IMR-90 (cell line): Measurements from ENCODE around the gene ROPN1B. TPM values are rescaled to one million over a fixed set of nuclear protein-coding genes. Genes with fewer than 3 reads are reported as not detected.

Experiments
- ATAC-seq: fragments of 200-7000 bp; cut with Tn5 transposase; 2 replicates; pipeline ENCODE4 v1.9.1; 2020; ENCODE audit warnings: low read depth, mild to moderate bottlenecking, moderate library complexity
- BruUV-seq: library from RNA; stranded (reverse); fragments of 400-500 nt; replicated peaks from 2 replicates; lab custom pipeline; 2021; lab: Mats Ljungman, UMichigan
- CTCF ChIA-PET: fragments of 300-600 bp; formaldehyde crosslinking; extraction: SDS; loops from one replicate; lab custom pipeline; 2021; ENCODE audit warnings: antibody characterized with exemption; lab: Yijun Ruan, JAX
- POLR2A ChIA-PET: fragments of 300-600 bp; sonication (Branson Sonifier 250); formaldehyde crosslinking; loops from one replicate; lab custom pipeline; 2022; ENCODE audit warnings: antibody characterized with exemption; ENCODE audit not compliant: unreplicated experiment; lab: Charles Lee
- DNase-seq: peaks from one replicate; pipeline ENCODE4 v3.0.0; 2013
- H2AFZ ChIP-seq: replicated peaks from 2 replicates; pipeline ENCODE3; 2013; ENCODE audit warnings: low read length, mild to moderate bottlenecking; ENCODE audit not compliant: poor library complexity
- H2AK5ac ChIP-seq: 2 replicates; pipeline ENCODE4 v1.6.1; 2013; ENCODE audit warnings: low read depth, low read length, inconsistent platforms
- H2AK9ac ChIP-seq: replicated peaks from 2 replicates; pipeline ENCODE3; 2013; ENCODE audit warnings: mild to moderate bottlenecking, low read depth, low read length, moderate library complexity; ENCODE audit not compliant: poor library complexity
- H2BK120ac ChIP-seq: 2 replicates; pipeline ENCODE4 v1.6.1; 2013; ENCODE audit warnings: low read depth, low read length, inconsistent platforms
- H2BK15ac ChIP-seq: 3 replicates; pipeline ENCODE4 v1.6.1; 2013; ENCODE audit warnings: low read depth, low read length, inconsistent platforms
- H2BK20ac ChIP-seq: 2 replicates; pipeline ENCODE4 v1.6.1; 2013; ENCODE audit warnings: low read depth, mild to moderate bottlenecking, inconsistent platforms, low read length, moderate library complexity
- H2BK5ac ChIP-seq: 2 replicates; pipeline ENCODE4 v1.6.1; 2013; ENCODE audit warnings: mild to moderate bottlenecking, low read depth, low read length, inconsistent platforms; ENCODE audit not compliant: poor library complexity, severe bottlenecking
- H3K14ac ChIP-seq: replicated peaks from 2 replicates; pipeline ENCODE4 v1.6.1; 2013; ENCODE audit warnings: low read depth, low read length, inconsistent platforms
- H3K18ac ChIP-seq: 2 replicates; pipeline ENCODE4 v1.6.1; 2013; ENCODE audit warnings: low read depth, low read length, control low read depth
- H3K23ac ChIP-seq: 2 replicates; pipeline ENCODE4 v1.6.1; 2013; ENCODE audit warnings: low read depth, low read length, inconsistent platforms
- H3K27ac ChIP-seq: 2 replicates; pipeline ENCODE4 v1.5.1; 2013; ENCODE audit warnings: mild to moderate bottlenecking, control low read depth, low read length; ENCODE audit not compliant: insufficient read depth
- H3K27me3 ChIP-seq: 2 replicates; pipeline ENCODE4 v1.6.1; 2013; ENCODE audit warnings: low read length; ENCODE audit not compliant: control insufficient read depth, insufficient read depth
- H3K36me3 ChIP-seq: 2 replicates; pipeline ENCODE4 v1.6.1; 2013; ENCODE audit warnings: low read length, mixed read lengths; ENCODE audit not compliant: control insufficient read depth, insufficient read depth
- H3K4ac ChIP-seq: 2 replicates; pipeline ENCODE4 v1.6.1; 2013; ENCODE audit warnings: low read depth, low read length, inconsistent platforms
- H3K4me1 ChIP-seq: 2 replicates; pipeline ENCODE4 v1.6.1; 2013; ENCODE audit warnings: low read length, mixed read lengths; ENCODE audit not compliant: control insufficient read depth, insufficient read depth
- H3K4me2 ChIP-seq: 2 replicates; pipeline ENCODE4 v1.6.1; 2013; ENCODE audit warnings: low read depth, mild to moderate bottlenecking, control low read depth, low read length, moderate library complexity
- H3K4me3 ChIP-seq: 2 replicates; pipeline ENCODE4 v1.5.1; 2013; ENCODE audit warnings: low read depth, mild to moderate bottlenecking, control low read depth, low read length, moderate library complexity; ENCODE audit not compliant: insufficient read depth
- H3K56ac ChIP-seq: 2 replicates; pipeline ENCODE4 v1.6.1; 2013; ENCODE audit warnings: low read length, inconsistent platforms; ENCODE audit not compliant: insufficient read depth; ENCODE audit errors: extremely low read depth
- H3K79me1 ChIP-seq, 2 experiments: 2 replicates each; pipeline ENCODE4 v1.6.1; 2013; ENCODE audit warnings: low read length in 2 of 2, inconsistent platforms in 1 of 2, low read depth in 1 of 2
- H3K9ac ChIP-seq: 2 replicates; pipeline ENCODE4 v1.6.1; 2013; ENCODE audit warnings: low read depth, low read length, control low read depth
- H3K9me1 ChIP-seq: 2 replicates; pipeline ENCODE4 v1.6.1; 2013; ENCODE audit warnings: low read length, inconsistent platforms; ENCODE audit not compliant: insufficient read depth
- H3K9me3 ChIP-seq: 2 replicates; pipeline ENCODE4 v1.6.1; 2013; ENCODE audit warnings: low read length; ENCODE audit not compliant: control insufficient read depth, insufficient read depth
- H4K20me1 ChIP-seq: 2 replicates; pipeline ENCODE4 v1.6.1; 2013; ENCODE audit warnings: low read length, inconsistent platforms; ENCODE audit not compliant: insufficient read depth
- H4K5ac ChIP-seq: 2 replicates; pipeline ENCODE4 v1.6.1; 2013; ENCODE audit warnings: mild to moderate bottlenecking, low read depth, low read length, control low read depth
- H4K8ac ChIP-seq, 2 experiments: 2 replicates each; pipeline ENCODE4 v1.6.1; 2013; ENCODE audit warnings: low read depth in 2 of 2, low read length in 2 of 2, control low read depth in 1 of 2, inconsistent platforms in 1 of 2
- H4K91ac ChIP-seq: 2 replicates; pipeline ENCODE4 v1.6.1; 2013; ENCODE audit warnings: low read depth, low read length, inconsistent platforms; ENCODE audit not compliant: insufficient read depth
- BHLHE40 ChIP-seq: fragments of 150-350 bp; IDR thresholded peaks from 2 replicates; pipeline ENCODE4 v1.6.1; 2016; ENCODE audit warnings: mild to moderate bottlenecking, low read depth, low read length
- CEBPB ChIP-seq: IDR thresholded peaks from 2 replicates; pipeline ENCODE4 v1.6.1; 2012; ENCODE audit warnings: low read depth, low read length, improper control_type of control experiment
- MAFK ChIP-seq: IDR thresholded peaks from 2 replicates; pipeline ENCODE4 v1.6.1; 2012; ENCODE audit warnings: low read depth, low read length, improper control_type of control experiment
- MAZ ChIP-seq: IDR thresholded peaks from 2 replicates; pipeline ENCODE4 v1.6.1; 2012; ENCODE audit warnings: low read depth, mild to moderate bottlenecking, low read length, improper control_type of control experiment, moderate library complexity, borderline replicate concordance
- MXI1 ChIP-seq: IDR thresholded peaks from 2 replicates; pipeline ENCODE4 v1.6.1; 2012; ENCODE audit warnings: low read depth, mild to moderate bottlenecking, low read length, moderate library complexity, borderline replicate concordance
- NFE2L2 ChIP-seq: fragments of 150-350 bp; IDR thresholded peaks from 2 replicates; pipeline ENCODE4 v1.6.1; 2016; ENCODE audit warnings: low read depth, mild to moderate bottlenecking, low read length
- RAD21 ChIP-seq: IDR thresholded peaks from 2 replicates; pipeline ENCODE4 v1.6.1; 2012; ENCODE audit warnings: low read length, improper control_type of control experiment
- RFX5 ChIP-seq: IDR thresholded peaks from 2 replicates; pipeline ENCODE4 v1.8.0; 2012; ENCODE audit warnings: low read depth, mild to moderate bottlenecking, low read length, moderate library complexity
- SMC3 ChIP-seq: fragments of 150-350 bp; IDR thresholded peaks from 2 replicates; pipeline ENCODE4 v1.6.1; 2016; ENCODE audit warnings: low read depth, mild to moderate bottlenecking, antibody characterized with exemption, low read length, moderate library complexity
- WGBS, 2 experiments: methylation state at CpG; one replicate each; pipeline versions ENCODE4 v1.1.5 to v1.1.7; 2013; ENCODE audit warnings: missing lambda C conversion rate in 2 of 2; ENCODE audit not compliant: insufficient read length in 1 of 2; ENCODE audit errors: extremely low coverage in 2 of 2; 5-methylcytosine and 5-hydroxymethylcytosine counted together
- dilution Hi-C: fragments of 300-500 bp; cut with HindIII; formaldehyde crosslinking; loops from one replicate; pipeline ENCODE4 v1.14.3; 2018; ENCODE audit warnings: low sequenced_read_pairs; ENCODE audit not compliant: unreplicated experiment
- in situ Hi-C: fragments of 300-500 bp; cut with MboI; formaldehyde crosslinking; loops from 3 replicates; pipeline ENCODE4 v1.14.3; 2019; ENCODE audit warnings: low sequenced_read_pairs, inconsistent platforms, mixed read lengths
- intact Hi-C: fragments of 100-400 bp; cut with micrococcal nuclease; formaldehyde crosslinking; loops from 2 replicates; pipeline ENCODE4 v1.10.0; 2022
- polyA plus RNA-seq, 3 experiments: library from polyadenylated mRNA; depleted of rRNA; stranded (reverse); fragments of >200 nt; gene quantifications; 2 replicates each; pipeline ENCODE4 v1.2.3, GENCODE V29; 2012; ENCODE audit warnings: low replicate concordance in 1 of 3
- total RNA-seq: library from RNA; depleted of rRNA; stranded (reverse); fragments of >200 nt; gene quantifications from 2 replicates; pipeline ENCODE4 v1.2.3, GENCODE V29; 2012
- TF ChIP-seq, protein P1 (sequence below): fragments of 150-350 bp; IDR thresholded peaks from 2 replicates; pipeline ENCODE4 v1.6.1; 2017; ENCODE audit warnings: mild to moderate bottlenecking, antibody characterized with exemption, low read length, low read depth
- TF ChIP-seq, protein P2 (sequence below): conservative IDR thresholded peaks from 2 replicates; pipeline ENCODE4 v1.5.1; 2012; ENCODE audit warnings: mild to moderate bottlenecking, low read depth, low read length, improper control_type of control experiment

ROPN1B gene
- total and polyA plus RNA-seq, 2 of the 4 experiments (the other 2 are of a cell fraction) = not detected

DNA sequence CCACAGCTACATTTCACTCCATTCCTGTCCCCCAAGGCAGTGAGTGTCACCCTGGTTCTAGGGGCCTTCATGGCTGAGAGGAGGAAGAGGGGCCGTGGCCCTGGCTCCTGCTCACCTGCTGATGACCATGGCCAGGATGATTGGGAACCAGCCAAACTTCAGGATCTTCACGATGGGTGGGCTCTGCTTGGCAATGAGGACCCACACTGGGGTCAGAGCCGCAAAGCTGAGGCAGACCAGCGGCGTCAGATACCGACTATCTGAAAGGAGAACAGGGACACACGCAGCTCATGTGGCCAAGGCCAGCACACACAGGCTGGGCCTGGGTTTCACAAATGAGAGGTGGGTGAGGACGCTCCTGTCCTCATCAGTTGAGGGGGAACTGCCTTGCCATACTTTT, 47.6 kb downstream of the ROPN1B start:
- ATAC-seq = no peak
- Histone ChIP-seq H3K14ac (no peak overlapping the region), H2AK5ac (no peak overlapping the region), H3K56ac (no peak overlapping the region), H4K8ac (no peak overlapping the region), H3K4ac (no peak overlapping the region), H2BK20ac (no peak overlapping the region), H4K91ac (no peak overlapping the region), H3K4me3 (no peak overlapping the region), H2BK15ac (no peak overlapping the region), H3K9me1 (peaks cover 3% of the 10 kb centered on the region; the same call in 1 of the 2 replicates), H2BK120ac (no peak overlapping the region), H3K4me1 (peaks cover 6% of the 10 kb centered on the region; the same call in 1 of the 2 replicates), H2AFZ (no peak overlapping the region), H3K36me3 (peaks cover 3% of the 10 kb centered on the region), H3K9ac (no peak overlapping the region), H3K27me3 (no peaks in the 10 kb centered on the region), H2BK5ac (no peak overlapping the region), H3K9me3 (no peaks in the 10 kb centered on the region), H3K18ac (no peak overlapping the region), H3K4me2 (no peak overlapping the region), H2AK9ac (peak overlapping the region; percentile 51), H4K20me1 (no peaks in the 10 kb centered on the region), H3K27ac (no peak overlapping the region), H3K79me1 (no peaks in the 10 kb centered on the region), H4K5ac (no peak overlapping the region), H3K23ac (no peak overlapping the region)
- POLR2A ChIA-PET = no interaction called here
- intact Hi-C loops = no loop called here
- DNase-seq = no peak
- dilution Hi-C loops = no loop called here
- in situ Hi-C loops = no loop called here
- WGBS, 2 experiments = 89% methylated on average over 2 of the region's 8 CpGs; no CpG with 5 or more reads in 1 of the 2 experiments
- CTCF ChIA-PET = no interaction called here
- BruUV-seq = no TSS peak
- TF ChIP-seq RAD21 = no peak
- TF ChIP-seq MAZ = no peak
- TF ChIP-seq, protein P1, sequence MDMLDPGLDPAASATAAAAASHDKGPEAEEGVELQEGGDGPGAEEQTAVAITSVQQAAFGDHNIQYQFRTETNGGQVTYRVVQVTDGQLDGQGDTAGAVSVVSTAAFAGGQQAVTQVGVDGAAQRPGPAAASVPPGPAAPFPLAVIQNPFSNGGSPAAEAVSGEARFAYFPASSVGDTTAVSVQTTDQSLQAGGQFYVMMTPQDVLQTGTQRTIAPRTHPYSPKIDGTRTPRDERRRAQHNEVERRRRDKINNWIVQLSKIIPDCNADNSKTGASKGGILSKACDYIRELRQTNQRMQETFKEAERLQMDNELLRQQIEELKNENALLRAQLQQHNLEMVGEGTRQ = no peak
- no peak for TF ChIP-seq CEBPB
- no peak for TF ChIP-seq NFE2L2
- TF ChIP-seq SMC3 = no peak
- TF ChIP-seq MXI1 = no peak
- TF ChIP-seq, protein P2, sequence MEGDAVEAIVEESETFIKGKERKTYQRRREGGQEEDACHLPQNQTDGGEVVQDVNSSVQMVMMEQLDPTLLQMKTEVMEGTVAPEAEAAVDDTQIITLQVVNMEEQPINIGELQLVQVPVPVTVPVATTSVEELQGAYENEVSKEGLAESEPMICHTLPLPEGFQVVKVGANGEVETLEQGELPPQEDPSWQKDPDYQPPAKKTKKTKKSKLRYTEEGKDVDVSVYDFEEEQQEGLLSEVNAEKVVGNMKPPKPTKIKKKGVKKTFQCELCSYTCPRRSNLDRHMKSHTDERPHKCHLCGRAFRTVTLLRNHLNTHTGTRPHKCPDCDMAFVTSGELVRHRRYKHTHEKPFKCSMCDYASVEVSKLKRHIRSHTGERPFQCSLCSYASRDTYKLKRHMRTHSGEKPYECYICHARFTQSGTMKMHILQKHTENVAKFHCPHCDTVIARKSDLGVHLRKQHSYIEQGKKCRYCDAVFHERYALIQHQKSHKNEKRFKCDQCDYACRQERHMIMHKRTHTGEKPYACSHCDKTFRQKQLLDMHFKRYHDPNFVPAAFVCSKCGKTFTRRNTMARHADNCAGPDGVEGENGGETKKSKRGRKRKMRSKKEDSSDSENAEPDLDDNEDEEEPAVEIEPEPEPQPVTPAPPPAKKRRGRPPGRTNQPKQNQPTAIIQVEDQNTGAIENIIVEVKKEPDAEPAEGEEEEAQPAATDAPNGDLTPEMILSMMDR = no peak
- TF ChIP-seq MAFK = no peak
- TF ChIP-seq RFX5 = no peak
- no peak for TF ChIP-seq BHLHE40
